Measurements from ENCODE around the gene C2CD4B.

C2CD4B gene

GRCh38 chr15:62208367-62208766 is 43.3 kb upstream of the C2CD4B start:
- no peak for DNase-seq (ENCODE audit: low read depth)
- no peak overlapping the region for H3K4me3 ChIP-seq (ENCODE audit: control insufficient read depth, low read depth, low read length)
- no peak for TF ChIP-seq CTCF (IDR thresholded peaks at IDR 0.05; ENCODE audit: control insufficient read depth, insufficient read depth, low read depth, low read length, missing control alignments)

- H3K4me3 ChIP-seq (ENCODE audit: control insufficient read depth, low read depth, low read length) = no peak overlapping the region
- no peak for DNase-seq (ENCODE audit: low read depth)
- no peak for TF ChIP-seq CTCF (IDR thresholded peaks at IDR 0.05; ENCODE audit: control insufficient read depth, insufficient read depth, low read depth, low read length, missing control alignments)
These were observed 25.6 kb upstream of the C2CD4B start for GRCh38 chr15:62190675-62191074.

DNA sequence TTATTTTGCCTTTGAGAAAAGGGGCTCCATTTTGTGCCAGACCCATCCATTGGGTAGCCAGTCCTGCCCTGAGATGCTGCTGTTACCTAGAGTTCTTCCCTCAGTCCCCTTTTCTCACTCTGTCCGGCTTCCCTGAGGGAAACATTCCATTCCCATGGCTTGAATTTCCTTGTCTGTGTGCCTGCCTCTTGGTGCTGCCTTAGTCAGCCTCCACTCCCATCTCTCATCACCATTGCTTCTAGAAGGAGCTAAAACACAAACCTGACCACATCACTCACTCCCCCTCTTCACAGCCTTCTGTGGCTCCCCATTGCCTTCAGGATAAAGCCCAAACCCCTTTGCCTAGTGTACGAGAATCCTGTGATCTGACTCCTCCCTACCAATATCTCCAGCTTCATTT is 25.2 kb upstream of the C2CD4B start:
- TF ChIP-seq CTCF (IDR thresholded peaks at IDR 0.05; ENCODE audit: control insufficient read depth, insufficient read depth, low read depth, low read length, missing control alignments) = no peak
- H3K4me3 ChIP-seq (ENCODE audit: control insufficient read depth, low read depth, low read length) = no peak overlapping the region
- no peak for DNase-seq (ENCODE audit: low read depth)

DNA sequence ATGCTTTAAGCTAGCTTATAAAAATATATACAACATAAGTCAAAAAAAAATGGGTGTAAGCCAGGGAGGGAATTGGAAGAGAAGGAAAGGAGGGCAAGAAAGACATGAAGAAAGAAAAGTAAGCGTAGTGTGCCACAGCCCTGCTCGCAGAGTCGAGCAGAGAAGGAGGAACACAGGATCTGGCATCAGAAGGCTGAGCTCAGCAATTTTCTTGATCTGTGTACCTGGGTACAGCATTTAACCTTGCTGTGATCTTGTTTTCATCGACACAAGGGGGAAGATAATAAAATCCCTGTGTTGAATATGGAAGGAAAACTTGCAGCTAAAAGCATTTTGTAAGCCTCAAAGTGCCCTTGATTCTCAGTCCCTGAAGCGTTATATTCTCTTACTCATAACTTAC is 23.7 kb upstream of the C2CD4B start:
- TF ChIP-seq CTCF (IDR thresholded peaks at IDR 0.05; ENCODE audit: control insufficient read depth, insufficient read depth, low read depth, low read length, missing control alignments) = no peak
- no peak overlapping the region for H3K4me3 ChIP-seq (ENCODE audit: control insufficient read depth, low read depth, low read length)
- no peak for DNase-seq (ENCODE audit: low read depth)

GRCh38 chr15:62187910-62188309 is 22.8 kb upstream of the C2CD4B start:
- H3K4me3 ChIP-seq (ENCODE audit: control insufficient read depth, low read depth, low read length) = no peak overlapping the region
- no peak for TF ChIP-seq CTCF (IDR thresholded peaks at IDR 0.05; ENCODE audit: control insufficient read depth, insufficient read depth, low read depth, low read length, missing control alignments)
- DNase-seq (ENCODE audit: low read depth) = no peak

DNA sequence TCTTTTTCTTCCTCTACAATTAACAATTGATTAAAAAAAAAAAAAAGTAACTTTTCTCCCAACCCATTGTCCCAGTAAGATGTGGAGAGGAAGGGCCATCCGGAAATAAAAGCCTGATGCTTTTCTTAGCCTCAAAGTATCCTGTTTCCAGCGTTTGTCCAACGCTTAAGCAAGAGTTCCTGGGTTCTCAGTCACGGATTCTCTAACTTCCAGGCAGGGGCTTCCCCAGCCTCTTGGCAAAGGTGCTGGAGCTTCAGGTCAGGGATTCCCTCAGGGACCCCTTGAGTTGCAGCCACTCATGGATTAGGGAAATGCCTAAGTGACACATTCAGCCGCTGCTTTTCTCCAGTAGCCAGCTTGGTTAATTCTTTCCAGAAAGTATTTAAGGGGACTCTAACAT is 22.3 kb upstream of the C2CD4B start:
- H3K4me3 ChIP-seq (ENCODE audit: control insufficient read depth, low read depth, low read length) = no peak overlapping the region
- no peak for TF ChIP-seq CTCF (IDR thresholded peaks at IDR 0.05; ENCODE audit: control insufficient read depth, insufficient read depth, low read depth, low read length, missing control alignments)
- no peak for DNase-seq (ENCODE audit: low read depth)

- H3K4me3 ChIP-seq (ENCODE audit: control insufficient read depth, low read depth, low read length) = no peak overlapping the region
- TF ChIP-seq CTCF (IDR thresholded peaks at IDR 0.05; ENCODE audit: control insufficient read depth, insufficient read depth, low read depth, low read length, missing control alignments) = no peak
- DNase-seq (ENCODE audit: low read depth) = no peak
These were observed 21.5 kb upstream of the C2CD4B start for GRCh38 chr15:62186578-62186977.
